ENCODE data around the gene LRTM2. TPM values are rescaled to one million over a fixed set of nuclear protein-coding genes. Genes with fewer than 3 reads are reported as not detected.

LRTM2 gene
- not detected for polyA plus RNA-seq (2013, experiment 1 of 2)
- 0.04 TPM for polyA plus RNA-seq (2013, experiment 2 of 2)

DNA sequence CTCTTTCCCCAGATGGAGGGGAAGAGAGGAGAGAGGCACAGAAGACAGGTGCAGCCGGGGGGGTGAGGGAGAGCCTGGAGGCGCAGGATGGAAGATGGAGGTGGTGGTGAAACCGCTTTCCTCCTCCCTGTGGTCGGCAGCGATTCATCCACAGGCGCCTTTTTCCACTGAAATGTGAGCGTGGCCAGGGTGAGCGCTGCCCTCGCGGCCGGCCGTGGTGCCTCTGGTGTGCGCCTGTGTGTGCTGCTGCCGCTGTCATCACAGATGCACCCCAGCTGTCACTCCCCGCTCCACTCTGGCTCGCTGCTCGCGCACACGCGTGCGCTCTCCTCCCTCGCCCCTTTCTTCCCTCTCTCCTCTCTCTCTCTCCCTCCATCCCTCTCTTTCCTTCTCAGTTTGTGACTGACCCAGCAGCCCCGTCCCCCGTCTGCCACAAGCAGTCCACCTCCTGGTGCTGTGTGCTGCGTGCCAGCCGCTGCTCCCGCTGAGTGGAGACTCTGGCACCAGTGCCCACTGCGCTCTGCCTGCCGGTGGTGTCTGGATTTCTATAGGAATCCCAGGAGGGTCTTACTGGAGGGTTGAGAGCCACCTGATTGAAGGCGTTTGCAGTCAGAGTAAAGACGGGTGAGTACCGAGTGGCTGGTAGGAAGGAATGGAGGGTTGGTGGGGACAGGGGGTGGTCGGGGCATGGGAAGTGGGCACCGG is at the start of gene LRTM2:
Gene LRTM2 (plus strand): TSS at position 375 of the 705 bp plus-strand sequence. CDS start 7,584 bp downstream, outside the sequence.
- H3K4me3 ChIP-seq (ENCODE audit: low read length) = no peak within 1 kb of the TSS
- no peak within 1 kb of the TSS for H2BK120ac ChIP-seq (ENCODE audit: low read depth, low read length)
- no peak for DNase-seq
- peak within 1 kb of the TSS; percentile 34 for H3K56ac ChIP-seq (ENCODE audit: low read length)
- no peak within 1 kb of the TSS for H4K5ac ChIP-seq (ENCODE audit: low read length)
- H3K36me3 ChIP-seq (ENCODE audit: control insufficient read depth, insufficient read depth, low read length) = no peaks in the 10 kb centered on the region
- no peak within 1 kb of the TSS for H4K8ac ChIP-seq (ENCODE audit: low read depth, low read length)
- H3K4me2 ChIP-seq (ENCODE audit: low read length) = peak within 1 kb of the TSS; percentile 15
- peak within 1 kb of the TSS; percentile 94 for H3K23ac ChIP-seq (ENCODE audit: low read length)
- H3K27ac ChIP-seq (ENCODE audit: low read depth, low read length) = no peak within 1 kb of the TSS
- no peak within 1 kb of the TSS for H2BK5ac ChIP-seq (ENCODE audit: low read length)
- H3K79me2 ChIP-seq (ENCODE audit: control insufficient read depth, insufficient read depth, low read length) = no peaks in the 10 kb centered on the region
- H3K4me1 ChIP-seq (ENCODE audit: control insufficient read depth, low read depth, low read length) = no peaks in the 10 kb centered on the region
- H2AK5ac ChIP-seq (ENCODE audit: low read length) = no peak within 1 kb of the TSS
- no peak within 1 kb of the TSS for H3K4ac ChIP-seq (ENCODE audit: low read depth, low read length)
- H2BK15ac ChIP-seq (replicated peaks; ENCODE audit: low read depth) = no peak within 1 kb of the TSS
- H3K18ac ChIP-seq (ENCODE audit: low read length) = no peak within 1 kb of the TSS
- H3K79me1 ChIP-seq (ENCODE audit: low read length) = no peaks in the 10 kb centered on the region
- no CpG with 5 or more reads among the region's 34 CpGs for WGBS (ENCODE audit: extremely low coverage, insufficient coverage, low lambda C conversion rate)
- H3K27me3 ChIP-seq (ENCODE audit: insufficient read depth, low read length, poor library complexity) = peaks cover 18% of the 10 kb centered on the region
- no peak within 1 kb of the TSS for H3K9ac ChIP-seq (ENCODE audit: low read length)

DNA sequence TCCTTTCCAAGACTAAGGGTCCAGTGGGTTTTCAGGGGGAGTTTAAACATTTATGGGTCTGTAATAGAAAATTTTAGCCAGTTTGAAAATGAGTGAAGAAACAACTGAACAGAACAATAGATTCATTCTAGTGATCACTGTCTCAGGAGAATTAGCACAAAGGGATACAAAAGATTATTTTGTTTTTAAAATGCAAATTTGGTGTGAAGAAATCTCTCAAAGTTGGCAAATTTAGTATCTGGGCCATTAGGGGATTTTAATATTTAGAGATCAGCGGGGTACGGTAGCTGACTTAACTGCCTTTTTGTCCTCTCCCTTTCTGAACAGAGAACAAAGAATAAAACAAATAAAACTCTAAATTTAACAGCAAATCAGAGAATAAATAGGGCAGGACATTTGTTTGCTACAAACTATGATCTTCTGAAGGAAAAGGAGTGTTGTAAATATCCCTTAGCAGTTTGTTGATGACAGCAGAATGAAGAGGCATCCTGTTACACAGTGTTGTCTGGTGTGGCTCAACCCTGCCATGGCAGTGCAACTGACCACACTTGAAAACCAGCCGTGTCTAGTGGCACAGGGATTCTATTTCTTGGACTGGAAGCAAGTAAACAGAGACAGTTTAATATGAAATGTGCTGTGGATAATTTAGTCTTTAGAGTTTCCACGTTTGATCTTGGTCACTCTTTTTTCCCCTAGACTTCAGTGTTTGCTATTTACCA is 46.3 kb upstream of the LRTM2 start:
- H4K5ac ChIP-seq (ENCODE audit: low read length) = no peak overlapping the region
- H2BK15ac ChIP-seq (replicated peaks; ENCODE audit: low read depth) = no peak overlapping the region
- H3K27me3 ChIP-seq (ENCODE audit: insufficient read depth, low read length, poor library complexity) = no peaks in the 10 kb centered on the region
- H3K36me3 ChIP-seq (ENCODE audit: control insufficient read depth, insufficient read depth, low read length) = no peaks in the 10 kb centered on the region
- no peak overlapping the region for H3K4me2 ChIP-seq (ENCODE audit: low read length)
- H3K79me1 ChIP-seq (ENCODE audit: low read length) = peaks cover 6% of the 10 kb centered on the region
- no peak overlapping the region for H3K18ac ChIP-seq (ENCODE audit: low read length)
- WGBS (ENCODE audit: extremely low coverage, insufficient coverage, low lambda C conversion rate) = no CpG with 5 or more reads among the region's 4 CpGs
- no peak overlapping the region for H2AK5ac ChIP-seq (ENCODE audit: low read length)
- peaks cover 2% of the 10 kb centered on the region for H3K79me2 ChIP-seq (ENCODE audit: control insufficient read depth, insufficient read depth, low read length)
- H3K9ac ChIP-seq (ENCODE audit: low read length) = no peak overlapping the region
- H3K56ac ChIP-seq (ENCODE audit: low read length) = no peak overlapping the region
- H3K4me3 ChIP-seq (ENCODE audit: low read length) = no peak overlapping the region
- no peak overlapping the region for H3K23ac ChIP-seq (ENCODE audit: low read length)
- H2BK120ac ChIP-seq (ENCODE audit: low read depth, low read length) = no peak overlapping the region
- no peak overlapping the region for H3K4ac ChIP-seq (ENCODE audit: low read depth, low read length)
- H4K8ac ChIP-seq (ENCODE audit: low read depth, low read length) = no peak overlapping the region
- H3K4me1 ChIP-seq (ENCODE audit: control insufficient read depth, low read depth, low read length) = peaks cover 6% of the 10 kb centered on the region
- H2BK5ac ChIP-seq (ENCODE audit: low read length) = no peak overlapping the region
- no peak for DNase-seq
- H3K27ac ChIP-seq (ENCODE audit: low read depth, low read length) = no peak overlapping the region

DNA sequence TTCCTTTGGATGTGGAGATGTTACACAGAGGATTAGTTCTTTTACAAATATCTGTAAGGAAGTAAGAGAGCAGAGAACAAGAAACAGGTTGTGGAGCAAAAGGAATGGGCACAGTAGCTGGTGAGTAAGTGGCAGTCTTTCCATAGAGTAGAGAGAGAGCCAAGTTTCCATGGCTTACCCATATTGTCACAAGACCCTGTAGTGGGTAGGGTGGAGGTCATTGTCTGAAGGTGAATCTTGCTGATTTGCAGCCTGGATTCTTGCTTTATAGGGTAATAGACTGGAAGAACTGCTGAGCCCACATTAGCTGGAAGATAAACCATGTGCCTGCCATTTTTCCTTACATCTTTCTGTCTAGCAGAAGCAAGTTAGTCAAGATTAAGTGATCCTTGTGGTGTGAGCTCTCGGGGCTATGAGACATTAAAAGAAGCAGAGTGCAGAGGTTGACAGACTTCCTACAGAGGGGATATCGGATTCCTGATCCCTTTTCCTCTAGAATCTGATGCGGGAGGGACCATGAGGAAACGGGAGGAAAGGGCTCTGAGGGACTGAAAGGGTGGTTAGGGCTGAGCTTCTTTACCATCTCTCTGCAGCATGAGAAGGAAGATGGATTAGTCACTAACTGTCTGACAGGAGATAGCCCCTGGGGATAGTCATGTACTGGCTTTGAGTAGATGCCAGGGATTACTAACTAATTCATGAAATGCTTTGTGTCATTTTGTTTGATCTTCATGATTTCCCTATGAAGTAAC is 44.0 kb upstream of the LRTM2 start:
- H3K4me2 ChIP-seq (ENCODE audit: low read length) = no peak overlapping the region
- no CpG with 5 or more reads among the region's 4 CpGs for WGBS (ENCODE audit: extremely low coverage, insufficient coverage, low lambda C conversion rate)
- H3K79me2 ChIP-seq (ENCODE audit: control insufficient read depth, insufficient read depth, low read length) = peaks cover 2% of the 10 kb centered on the region
- peak overlapping the region; percentile 61 for H2BK120ac ChIP-seq (ENCODE audit: low read depth, low read length)
- H3K36me3 ChIP-seq (ENCODE audit: control insufficient read depth, insufficient read depth, low read length) = no peaks in the 10 kb centered on the region
- no peak overlapping the region for H2BK5ac ChIP-seq (ENCODE audit: low read length)
- DNase-seq = peak; percentile 92
- no peak overlapping the region for H3K23ac ChIP-seq (ENCODE audit: low read length)
- H3K27ac ChIP-seq (ENCODE audit: low read depth, low read length) = peak overlapping the region; percentile 22
- no peak overlapping the region for H3K56ac ChIP-seq (ENCODE audit: low read length)
- no peak overlapping the region for H2AK5ac ChIP-seq (ENCODE audit: low read length)
- peaks cover 6% of the 10 kb centered on the region for H3K4me1 ChIP-seq (ENCODE audit: control insufficient read depth, low read depth, low read length)
- H4K8ac ChIP-seq (ENCODE audit: low read depth, low read length) = no peak overlapping the region
- H3K27me3 ChIP-seq (ENCODE audit: insufficient read depth, low read length, poor library complexity) = no peaks in the 10 kb centered on the region
- no peak overlapping the region for H3K4ac ChIP-seq (ENCODE audit: low read depth, low read length)
- peaks cover 7% of the 10 kb centered on the region for H3K79me1 ChIP-seq (ENCODE audit: low read length)
- H3K18ac ChIP-seq (ENCODE audit: low read length) = no peak overlapping the region
- H2BK15ac ChIP-seq (replicated peaks; ENCODE audit: low read depth) = no peak overlapping the region
- H3K4me3 ChIP-seq (ENCODE audit: low read length) = no peak overlapping the region
- H4K5ac ChIP-seq (ENCODE audit: low read length) = no peak overlapping the region
- H3K9ac ChIP-seq (ENCODE audit: low read length) = no peak overlapping the region

DNA sequence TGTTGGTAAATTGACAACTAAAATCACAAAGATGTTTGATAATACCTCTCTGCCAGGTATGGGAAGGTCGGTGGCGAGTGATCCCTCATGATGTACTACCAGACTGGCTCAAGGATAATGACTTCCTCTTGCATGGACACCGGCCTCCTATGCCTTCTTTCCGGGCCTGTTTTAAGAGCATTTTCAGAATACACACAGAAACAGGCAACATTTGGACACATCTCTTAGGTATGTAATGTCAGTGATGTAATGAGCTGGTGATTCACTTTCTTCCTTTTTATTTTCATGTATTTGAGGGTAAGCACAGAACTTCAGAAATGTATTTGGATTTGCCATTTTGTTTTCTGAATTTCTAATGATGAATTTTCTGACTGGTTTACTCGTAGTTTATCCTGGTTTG is 42.6 kb upstream of the LRTM2 start:
- peaks cover 12% of the 10 kb centered on the region for H3K4me1 ChIP-seq (ENCODE audit: control insufficient read depth, low read depth, low read length)
- no peak overlapping the region for H3K27ac ChIP-seq (ENCODE audit: low read depth, low read length)
- H3K4me2 ChIP-seq (ENCODE audit: low read length) = no peak overlapping the region
- peaks cover 2% of the 10 kb centered on the region for H3K79me2 ChIP-seq (ENCODE audit: control insufficient read depth, insufficient read depth, low read length)
- H4K5ac ChIP-seq (ENCODE audit: low read length) = no peak overlapping the region
- no peak overlapping the region for H3K4me3 ChIP-seq (ENCODE audit: low read length)
- H3K27me3 ChIP-seq (ENCODE audit: insufficient read depth, low read length, poor library complexity) = no peaks in the 10 kb centered on the region
- H3K79me1 ChIP-seq (ENCODE audit: low read length) = peaks cover 7% of the 10 kb centered on the region
- no peak for DNase-seq
- no peak overlapping the region for H2AK5ac ChIP-seq (ENCODE audit: low read length)
- no peak overlapping the region for H4K8ac ChIP-seq (ENCODE audit: low read depth, low read length)
- no CpG with 5 or more reads among the region's 5 CpGs for WGBS (ENCODE audit: extremely low coverage, insufficient coverage, low lambda C conversion rate)
- no peak overlapping the region for H2BK15ac ChIP-seq (replicated peaks; ENCODE audit: low read depth)
- H3K18ac ChIP-seq (ENCODE audit: low read length) = no peak overlapping the region
- H2BK5ac ChIP-seq (ENCODE audit: low read length) = no peak overlapping the region
- no peaks in the 10 kb centered on the region for H3K36me3 ChIP-seq (ENCODE audit: control insufficient read depth, insufficient read depth, low read length)
- H2BK120ac ChIP-seq (ENCODE audit: low read depth, low read length) = no peak overlapping the region
- H3K9ac ChIP-seq (ENCODE audit: low read length) = no peak overlapping the region
- H3K56ac ChIP-seq (ENCODE audit: low read length) = no peak overlapping the region
- no peak overlapping the region for H3K23ac ChIP-seq (ENCODE audit: low read length)
- no peak overlapping the region for H3K4ac ChIP-seq (ENCODE audit: low read depth, low read length)

DNA sequence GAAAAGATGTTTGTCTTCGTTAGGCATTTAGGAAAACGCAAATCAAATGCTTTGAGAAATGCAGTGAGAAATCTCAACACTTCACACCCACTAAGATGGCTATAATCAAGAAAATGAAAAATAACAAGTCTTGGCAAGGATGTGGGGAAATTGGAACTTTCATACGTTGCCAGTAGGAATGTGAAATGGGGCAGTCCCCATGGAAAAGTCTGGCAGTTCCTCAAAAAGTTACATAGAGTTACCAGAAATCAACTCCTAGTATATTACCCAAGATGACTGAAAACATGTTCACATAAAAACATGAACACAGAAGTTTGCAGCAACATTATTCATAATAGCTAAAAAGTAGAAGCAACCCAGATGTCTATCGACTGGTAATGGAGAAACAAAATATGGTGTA is 41.5 kb upstream of the LRTM2 start:
- no peak overlapping the region for H3K4ac ChIP-seq (ENCODE audit: low read depth, low read length)
- no peak overlapping the region for H4K5ac ChIP-seq (ENCODE audit: low read length)
- no peak overlapping the region for H2AK5ac ChIP-seq (ENCODE audit: low read length)
- H3K56ac ChIP-seq (ENCODE audit: low read length) = no peak overlapping the region
- H2BK120ac ChIP-seq (ENCODE audit: low read depth, low read length) = no peak overlapping the region
- H3K4me3 ChIP-seq (ENCODE audit: low read length) = no peak overlapping the region
- no CpG with 5 or more reads among the region's 4 CpGs for WGBS (ENCODE audit: extremely low coverage, insufficient coverage, low lambda C conversion rate)
- H3K18ac ChIP-seq (ENCODE audit: low read length) = no peak overlapping the region
- no peak overlapping the region for H3K9ac ChIP-seq (ENCODE audit: low read length)
- H3K23ac ChIP-seq (ENCODE audit: low read length) = no peak overlapping the region
- no peak overlapping the region for H2BK15ac ChIP-seq (replicated peaks; ENCODE audit: low read depth)
- peaks cover 5% of the 10 kb centered on the region for H3K79me1 ChIP-seq (ENCODE audit: low read length)
- no peak overlapping the region for H2BK5ac ChIP-seq (ENCODE audit: low read length)
- H3K36me3 ChIP-seq (ENCODE audit: control insufficient read depth, insufficient read depth, low read length) = no peaks in the 10 kb centered on the region
- H3K27me3 ChIP-seq (ENCODE audit: insufficient read depth, low read length, poor library complexity) = no peaks in the 10 kb centered on the region
- peaks cover 2% of the 10 kb centered on the region for H3K79me2 ChIP-seq (ENCODE audit: control insufficient read depth, insufficient read depth, low read length)
- H3K27ac ChIP-seq (ENCODE audit: low read depth, low read length) = no peak overlapping the region
- H3K4me1 ChIP-seq (ENCODE audit: control insufficient read depth, low read depth, low read length) = peaks cover 12% of the 10 kb centered on the region
- no peak for DNase-seq
- no peak overlapping the region for H4K8ac ChIP-seq (ENCODE audit: low read depth, low read length)
- no peak overlapping the region for H3K4me2 ChIP-seq (ENCODE audit: low read length)
